ENCODE measurements around the gene MAD1L1.

Gene MAD1L1

DNA sequence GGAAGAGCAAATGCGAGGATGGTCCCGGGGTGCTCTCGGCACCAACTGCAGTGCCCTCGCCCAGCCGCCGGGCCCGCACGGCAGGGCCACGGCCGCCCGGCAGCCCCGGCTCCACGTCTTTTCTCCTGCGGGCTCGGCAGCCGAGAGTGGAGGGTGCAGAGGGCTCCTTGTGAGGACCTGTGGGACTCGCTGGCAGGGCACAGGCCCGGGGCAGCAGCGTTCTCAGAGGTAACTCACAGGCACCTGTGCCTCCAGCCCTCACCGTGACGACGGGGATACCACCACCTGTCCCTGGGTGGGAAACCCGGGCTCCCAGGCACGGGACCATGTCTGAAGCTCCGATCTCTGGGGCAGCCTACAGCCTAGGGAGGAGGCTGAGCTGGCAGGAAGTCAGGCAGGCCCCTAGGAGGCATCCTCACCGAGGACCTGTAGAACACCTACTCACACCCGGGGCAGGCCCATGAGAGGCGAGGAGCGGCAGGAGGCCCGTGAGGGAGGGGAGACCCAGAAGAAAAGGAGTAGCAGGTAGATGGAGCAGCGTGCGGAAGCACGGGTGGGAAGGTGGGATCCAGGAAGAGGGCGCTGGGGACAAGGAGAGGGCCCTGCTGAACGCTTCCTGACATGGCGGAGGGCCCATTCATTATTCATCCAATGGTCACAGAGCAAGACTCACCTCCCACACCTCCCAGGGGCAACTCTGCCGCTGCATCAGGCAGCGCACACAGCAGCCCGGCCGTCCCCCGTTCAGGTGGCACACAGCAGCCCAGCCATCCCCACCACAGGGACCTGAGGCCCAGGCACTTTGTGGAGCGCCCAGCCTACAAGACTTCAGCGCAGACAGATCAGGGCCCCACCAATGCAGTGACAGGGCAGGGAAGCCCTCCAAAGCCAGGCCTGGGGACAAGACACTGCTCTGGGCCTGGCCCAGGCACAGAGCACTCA lies 244.9 kb downstream of the MAD1L1 start:
- no peak overlapping the region for H3K4me3 ChIP-seq (ENCODE audit: low read length)
- no peaks in the 10 kb centered on the region for H4K20me1 ChIP-seq (ENCODE audit: control insufficient read depth, insufficient read depth, low read depth, low read length)
- no peaks in the 10 kb centered on the region for H3K36me3 ChIP-seq (ENCODE audit: control insufficient read depth, low read length)
- H3K27ac ChIP-seq (ENCODE audit: low read depth, low read length): no peak overlapping the region
- H3K79me2 ChIP-seq (ENCODE audit: control insufficient read depth, low read length): no peaks in the 10 kb centered on the region
- peaks cover 9% of the 10 kb centered on the region for H3F3A ChIP-seq (ENCODE audit: control insufficient read depth, insufficient read depth)
- H3K9me3 ChIP-seq (ENCODE audit: control insufficient read depth, insufficient read depth, low read length): no peaks in the 10 kb centered on the region
- no peaks in the 10 kb centered on the region for H3K9me2 ChIP-seq (replicated peaks; ENCODE audit: control insufficient read depth, low read length)
- H3K27me3 ChIP-seq (ENCODE audit: control insufficient read depth, low read length): no peaks in the 10 kb centered on the region
- H3K4me2 ChIP-seq (ENCODE audit: low read length): no peak overlapping the region
- no peaks in the 10 kb centered on the region for H3K4me1 ChIP-seq (ENCODE audit: control insufficient read depth, low read length)
- TF ChIP-seq CTCF (IDR thresholded peaks at IDR 0.05; ENCODE audit: low read depth, low read length, poor library complexity, severe bottlenecking) (no peak), EZH2phosphoT487 (IDR thresholded peaks at IDR 0.05; ENCODE audit: borderline replicate concordance, low read length) (no peak)

DNA sequence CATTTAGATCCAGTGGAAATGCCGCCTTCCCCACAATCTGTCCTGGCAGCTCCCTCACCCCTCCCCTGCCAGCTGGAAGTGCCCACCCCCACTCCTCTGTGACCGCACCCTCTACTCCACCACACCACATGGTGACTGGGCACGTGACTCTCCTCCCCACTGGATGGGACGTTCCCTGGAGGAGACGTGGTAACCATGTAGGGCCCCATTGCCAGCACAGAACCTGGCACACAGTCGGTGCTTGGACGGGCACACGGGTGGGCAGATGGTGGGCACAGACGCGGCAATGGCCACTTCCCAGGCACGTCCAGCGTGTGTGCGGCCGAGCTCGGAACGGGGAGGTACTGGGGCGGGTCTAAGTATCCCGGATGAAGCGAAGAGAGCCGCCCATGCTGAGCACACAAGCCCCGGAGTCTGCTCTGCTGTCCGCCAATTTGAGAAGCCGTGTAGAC lies 245.6 kb downstream of the MAD1L1 start:
- Histone ChIP-seq H3K4me2 (ENCODE audit: low read length) (no peak overlapping the region), H3F3A (ENCODE audit: control insufficient read depth, insufficient read depth) (peaks cover 11% of the 10 kb centered on the region), H3K27ac (ENCODE audit: low read depth, low read length) (no peak overlapping the region), H3K27me3 (ENCODE audit: control insufficient read depth, low read length) (no peaks in the 10 kb centered on the region), H3K9me3 (ENCODE audit: control insufficient read depth, insufficient read depth, low read length) (no peaks in the 10 kb centered on the region), H3K9me2 (replicated peaks; ENCODE audit: control insufficient read depth, low read length) (no peaks in the 10 kb centered on the region), H3K79me2 (ENCODE audit: control insufficient read depth, low read length) (no peaks in the 10 kb centered on the region), H4K20me1 (ENCODE audit: control insufficient read depth, insufficient read depth, low read depth, low read length) (no peaks in the 10 kb centered on the region), H3K4me3 (ENCODE audit: low read length) (no peak overlapping the region), H3K36me3 (ENCODE audit: control insufficient read depth, low read length) (no peaks in the 10 kb centered on the region), H3K4me1 (ENCODE audit: control insufficient read depth, low read length) (no peaks in the 10 kb centered on the region)
- TF ChIP-seq EZH2phosphoT487 (IDR thresholded peaks at IDR 0.05; ENCODE audit: borderline replicate concordance, low read length) (no peak), CTCF (IDR thresholded peaks at IDR 0.05; ENCODE audit: low read depth, low read length, poor library complexity, severe bottlenecking) (no peak)

- no peak overlapping the region for H3K4me2 ChIP-seq (ENCODE audit: low read length)
- no peak overlapping the region for H3K27ac ChIP-seq (ENCODE audit: low read depth, low read length)
- peaks cover 4% of the 10 kb centered on the region for H3K4me1 ChIP-seq (ENCODE audit: control insufficient read depth, low read length)
Observed at GRCh38 chr7:1986366-1987083, 246.2 kb downstream of the MAD1L1 start.

More at GRCh38 chr7:1986366-1987083, 246.2 kb downstream of the MAD1L1 start:
- Histone ChIP-seq H3K4me3 (ENCODE audit: low read length) (no peak overlapping the region), H3K27me3 (ENCODE audit: control insufficient read depth, low read length) (no peaks in the 10 kb centered on the region), H3K36me3 (ENCODE audit: control insufficient read depth, low read length) (no peaks in the 10 kb centered on the region), H3F3A (ENCODE audit: control insufficient read depth, insufficient read depth) (peaks cover 11% of the 10 kb centered on the region), H3K9me2 (replicated peaks; ENCODE audit: control insufficient read depth, low read length) (no peaks in the 10 kb centered on the region), H4K20me1 (ENCODE audit: control insufficient read depth, insufficient read depth, low read depth, low read length) (no peaks in the 10 kb centered on the region), H3K9me3 (ENCODE audit: control insufficient read depth, insufficient read depth, low read length) (no peaks in the 10 kb centered on the region), H3K79me2 (ENCODE audit: control insufficient read depth, low read length) (no peaks in the 10 kb centered on the region)
- TF ChIP-seq EZH2phosphoT487 (IDR thresholded peaks at IDR 0.05; ENCODE audit: borderline replicate concordance, low read length) (no peak), CTCF (IDR thresholded peaks at IDR 0.05; ENCODE audit: low read depth, low read length, poor library complexity, severe bottlenecking) (no peak)
